ENCODE measurements around the gene RELCH. TPM values are rescaled to one million over a fixed set of nuclear protein-coding genes. Genes with fewer than 3 reads are reported as not detected.

Gene RELCH
- total RNA-seq, 2 experiments from 2014 or later = 19.3 to 20.0 TPM

- ChIA-PET CTCF (interaction anchor here (0.6 to 1.2 kb wide), 2 partner anchors 9 to 93 kb away, joined by 3 to 4 read pairs; no protein-coding TSS in a partner anchor), POLR2A (no interaction called here)
These were observed 146.1 kb downstream of the RELCH start for GRCh38 chr18:62332964-62333695.

GRCh38 chr18:62334120-62334519 is 147.1 kb downstream of the RELCH start:
- POLR2A ChIA-PET = no interaction called here

GRCh38 chr18:62335494-62335893 is 148.4 kb downstream of the RELCH start:
- ChIA-PET POLR2A (no interaction called here), CTCF (no interaction called here)

More at GRCh38 chr18:62334120-62334519, 147.1 kb downstream of the RELCH start:
- CTCF ChIA-PET = no interaction called here

GRCh38 chr18:62336618-62337017 is 149.6 kb downstream of the RELCH start:
- ChIA-PET CTCF (no interaction called here), POLR2A (no interaction called here)

- CTCF ChIA-PET = no interaction called here
- POLR2A ChIA-PET = no interaction called here
These were observed 150.3 kb downstream of the RELCH start for GRCh38 chr18:62337336-62337735.

- CTCF ChIA-PET = interaction anchor here (1.3 kb wide), 1 partner anchor 13 kb away, joined by 4 read pairs; the partner anchor contains the start of gene TNFRSF11A
- POLR2A ChIA-PET = no interaction called here
These were observed 151.5 kb downstream of the RELCH start for GRCh38 chr18:62338446-62339105.

GRCh38 chr18:62339106-62339988 is 152.3 kb downstream of the RELCH start:
- ChIA-PET POLR2A (no interaction called here), CTCF (interaction anchor here (1.3 kb wide), 1 partner anchor 14 kb away, joined by 4 read pairs; the partner anchor contains the start of gene TNFRSF11A)

- ChIA-PET CTCF (no interaction called here), POLR2A (no interaction called here)
These were observed 153.9 kb downstream of the RELCH start for GRCh38 chr18:62340996-62341395.

GRCh38 chr18:62341473-62341872 is 154.4 kb downstream of the RELCH start:
- POLR2A ChIA-PET = no interaction called here
- CTCF ChIA-PET = interaction anchor here (0.7 to 1.1 kb wide), 2 partner anchors 8 to 24 kb away, joined by 4 to 5 read pairs; no protein-coding TSS in a partner anchor

- CTCF ChIA-PET = interaction anchor here (1.1 kb wide), 1 partner anchor 22 kb away, joined by 5 read pairs; no protein-coding TSS in a partner anchor
- POLR2A ChIA-PET = no interaction called here
These were observed 155.8 kb downstream of the RELCH start for GRCh38 chr18:62342884-62343283.

GRCh38 chr18:62343316-62343715 is 156.3 kb downstream of the RELCH start:
- ChIA-PET POLR2A (no interaction called here), CTCF (no interaction called here)

GRCh38 chr18:62345909-62346308 is 158.9 kb downstream of the RELCH start:
- POLR2A ChIA-PET = no interaction called here
- CTCF ChIA-PET = no interaction called here

- ChIA-PET CTCF (no interaction called here), POLR2A (no interaction called here)
These were observed 159.5 kb downstream of the RELCH start for GRCh38 chr18:62346333-62347088.

- ChIA-PET POLR2A (no interaction called here), CTCF (no interaction called here)
These were observed 160.0 kb downstream of the RELCH start for GRCh38 chr18:62347089-62347506.

GRCh38 chr18:62348474-62348873 is 161.4 kb downstream of the RELCH start:
- POLR2A ChIA-PET = no interaction called here
- CTCF ChIA-PET = interaction anchor here (0.6 to 0.7 kb wide), 2 partner anchors 136 to 279 kb away, joined by 3 read pairs; no protein-coding TSS in a partner anchor

GRCh38 chr18:62353170-62353569 is 166.1 kb downstream of the RELCH start:
- POLR2A ChIA-PET = no interaction called here
- CTCF ChIA-PET = no interaction called here

- ChIA-PET POLR2A (no interaction called here), CTCF (no interaction called here)
These were observed 167.1 kb downstream of the RELCH start for GRCh38 chr18:62354151-62354550.

- ChIA-PET CTCF (no interaction called here), POLR2A (no interaction called here)
These were observed 170.1 kb downstream of the RELCH start for GRCh38 chr18:62357079-62357719.

Data from activated CD8-positive, alpha-beta memory T cell treated with anti-CD3 and anti-CD28 coated beads for 36 hours (primary cell).